PC-3 (cell line): ENCODE results near the gene RHBDD1. TPM values are rescaled to one million over a fixed set of nuclear protein-coding genes. Genes with fewer than 3 reads are reported as not detected.

ENCODE experiments used
- ATAC-seq: fragments of 200-7000 bp; cut with Tn5 transposase; 2 replicates; pipeline ENCODE4 v1.9.1; 2020; ENCODE audit warnings: mild to moderate bottlenecking, moderate library complexity
- BruUV-seq: library from RNA; stranded (reverse); fragments of 400-500 nt; replicated peaks from 2 replicates; lab custom pipeline; 2021; lab: Mats Ljungman, UMichigan
- CTCF ChIA-PET: fragments of 300-600 bp; sonication (Branson Sonifier 250); formaldehyde crosslinking; loops from one replicate; lab custom pipeline; 2022; ENCODE audit warnings: antibody characterized with exemption; lab: Charles Lee
- POLR2A ChIA-PET: fragments of 300-600 bp; sonication (Branson Sonifier 250); formaldehyde crosslinking; loops from one replicate; lab custom pipeline; 2022; ENCODE audit warnings: antibody characterized with exemption; ENCODE audit not compliant: unreplicated experiment; lab: Charles Lee
- DNase-seq: peaks from one replicate; pipeline ENCODE4 v3.0.0-alpha.2; 2015
- H2AFZ ChIP-seq: fragments of 300-600 bp; sonication (generic); 2 replicates; pipeline ENCODE4 v1.6.0; 2016; ENCODE audit warnings: antibody characterized with exemption, low read length
- H3F3A ChIP-seq: fragments of 300-600 bp; sonication (generic); one replicate; pipeline ENCODE4 v1.6.0; 2017; ENCODE audit warnings: antibody characterized with exemption, low read length, control low read depth, mild to moderate bottlenecking; ENCODE audit not compliant: unreplicated experiment
- H3K27ac ChIP-seq: fragments of 300-600 bp; sonication (generic); 2 replicates; pipeline ENCODE4 v1.5.1; 2016; ENCODE audit warnings: mild to moderate bottlenecking, low read length
- H3K27me3 ChIP-seq: fragments of 300-600 bp; sonication (generic); 2 replicates; pipeline ENCODE4 v1.6.1; 2016; ENCODE audit warnings: low read length, mixed read lengths
- H3K36me3 ChIP-seq: fragments of 300-600 bp; sonication (generic); 2 replicates; pipeline ENCODE4 v1.6.1; 2016; ENCODE audit warnings: low read depth, mixed run types, low read length, mixed read lengths
- H3K4me1 ChIP-seq: fragments of 300-600 bp; sonication (generic); 2 replicates; pipeline ENCODE4 v1.5.1; 2016; ENCODE audit warnings: low read length; ENCODE audit not compliant: insufficient read depth
- H3K4me2 ChIP-seq: fragments of 300-600 bp; sonication (generic); 2 replicates; pipeline ENCODE4 v1.6.0; 2016; ENCODE audit warnings: low read length
- H3K4me3 ChIP-seq: fragments of 300-600 bp; sonication (generic); 2 replicates; pipeline ENCODE4 v1.5.1; 2016; ENCODE audit warnings: mild to moderate bottlenecking, low read length, mixed read lengths
- H3K79me2 ChIP-seq: fragments of 300-600 bp; sonication (generic); 2 replicates; pipeline ENCODE4 v1.6.1; 2017; ENCODE audit warnings: low read length, mixed read lengths
- H3K9ac ChIP-seq: fragments of 300-600 bp; sonication (generic); 2 replicates; pipeline ENCODE4 v1.6.0; 2016; ENCODE audit warnings: mild to moderate bottlenecking, low read length
- H3K9me2 ChIP-seq: fragments of 300-600 bp; sonication (generic); replicated peaks from 2 replicates; pipeline ENCODE4 v1.6.1; 2016; ENCODE audit warnings: mixed run types, low read length, mixed read lengths
- H3K9me3 ChIP-seq: fragments of 300-600 bp; sonication (generic); 2 replicates; pipeline ENCODE4 v1.6.1; 2016; ENCODE audit warnings: low read length, mixed read lengths
- H4K20me1 ChIP-seq: fragments of 300-600 bp; sonication (generic); 2 replicates; pipeline ENCODE4 v1.6.1; 2016; ENCODE audit warnings: low read length, mixed read lengths
- CTCF ChIP-seq: fragments of 300-600 bp; sonication (generic); conservative IDR thresholded peaks from 2 replicates; pipeline ENCODE4 v1.5.1; 2017; ENCODE audit warnings: antibody characterized with exemption, low read depth, mild to moderate bottlenecking, low read length
- EZH2 ChIP-seq: fragments of 300-600 bp; sonication (generic); IDR thresholded peaks from one replicate; pipeline ENCODE4 v1.6.1; 2017; ENCODE audit warnings: antibody characterized with exemption, mild to moderate bottlenecking, low read length; ENCODE audit not compliant: unreplicated experiment
- EZH2phosphoT487 ChIP-seq: fragments of 300-600 bp; sonication (generic); IDR thresholded peaks from 2 replicates; pipeline ENCODE4 v1.6.1; 2018; ENCODE audit warnings: mild to moderate bottlenecking, antibody characterized with exemption, low read length, borderline replicate concordance
- intact Hi-C: fragments of 100-400 bp; cut with micrococcal nuclease; formaldehyde crosslinking; loops from 2 replicates; pipeline ENCODE4 v1.9.0; 2023
- total RNA-seq: library from RNA; depleted of rRNA; stranded (reverse); fragments of >200 nt; gene quantifications from 2 replicates; pipeline ENCODE4 v1.2.3, GENCODE V29; 2014

Gene RHBDD1
- total RNA-seq, 1 experiment from 2014 or later, result 9.1 TPM

DNA sequence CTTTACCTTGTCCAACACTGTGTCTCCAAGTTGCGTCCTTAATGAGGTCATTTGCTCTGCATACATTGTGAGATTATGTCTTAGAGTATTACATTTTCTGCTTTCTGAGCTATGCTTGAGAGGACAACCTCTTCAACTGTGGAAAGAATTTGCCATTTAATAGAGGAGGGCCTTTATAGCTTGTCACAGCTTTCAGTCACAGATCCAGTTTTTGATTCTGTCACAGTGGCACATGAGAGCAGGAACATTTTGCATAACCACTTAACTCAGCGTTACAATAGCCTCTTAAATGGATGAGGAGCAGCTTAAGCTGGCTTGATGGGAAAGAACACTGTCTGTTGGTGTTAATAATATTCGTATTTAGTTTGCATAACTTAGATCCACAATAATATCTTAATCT, 63.0 kb downstream of the RHBDD1 start:
- ChIA-PET POLR2A (no interaction called here), CTCF (no interaction called here)
- H2AFZ ChIP-seq, result no peak overlapping the region
- intact Hi-C loops, result no loop called here
- no peaks in the 10 kb centered on the region for H3K9me3 ChIP-seq
- H4K20me1 ChIP-seq, result no peaks in the 10 kb centered on the region
- no peak for TF ChIP-seq EZH2
- TF ChIP-seq CTCF, result no peak
- TF ChIP-seq EZH2phosphoT487, result no peak
- no peaks in the 10 kb centered on the region for H3F3A ChIP-seq
- DNase-seq, result no peak
- no peaks in the 10 kb centered on the region for H3K27me3 ChIP-seq
- no peak for ATAC-seq
- H3K4me3 ChIP-seq, result no peak overlapping the region
- peaks cover 17% of the 10 kb centered on the region for H3K4me1 ChIP-seq
- no peak overlapping the region for H3K9ac ChIP-seq
- no peak overlapping the region for H3K27ac ChIP-seq
- no TSS peak for BruUV-seq
- no peaks in the 10 kb centered on the region for H3K9me2 ChIP-seq
- no peak overlapping the region for H3K4me2 ChIP-seq
- H3K36me3 ChIP-seq, result no peaks in the 10 kb centered on the region
- H3K79me2 ChIP-seq, result no peaks in the 10 kb centered on the region

DNA sequence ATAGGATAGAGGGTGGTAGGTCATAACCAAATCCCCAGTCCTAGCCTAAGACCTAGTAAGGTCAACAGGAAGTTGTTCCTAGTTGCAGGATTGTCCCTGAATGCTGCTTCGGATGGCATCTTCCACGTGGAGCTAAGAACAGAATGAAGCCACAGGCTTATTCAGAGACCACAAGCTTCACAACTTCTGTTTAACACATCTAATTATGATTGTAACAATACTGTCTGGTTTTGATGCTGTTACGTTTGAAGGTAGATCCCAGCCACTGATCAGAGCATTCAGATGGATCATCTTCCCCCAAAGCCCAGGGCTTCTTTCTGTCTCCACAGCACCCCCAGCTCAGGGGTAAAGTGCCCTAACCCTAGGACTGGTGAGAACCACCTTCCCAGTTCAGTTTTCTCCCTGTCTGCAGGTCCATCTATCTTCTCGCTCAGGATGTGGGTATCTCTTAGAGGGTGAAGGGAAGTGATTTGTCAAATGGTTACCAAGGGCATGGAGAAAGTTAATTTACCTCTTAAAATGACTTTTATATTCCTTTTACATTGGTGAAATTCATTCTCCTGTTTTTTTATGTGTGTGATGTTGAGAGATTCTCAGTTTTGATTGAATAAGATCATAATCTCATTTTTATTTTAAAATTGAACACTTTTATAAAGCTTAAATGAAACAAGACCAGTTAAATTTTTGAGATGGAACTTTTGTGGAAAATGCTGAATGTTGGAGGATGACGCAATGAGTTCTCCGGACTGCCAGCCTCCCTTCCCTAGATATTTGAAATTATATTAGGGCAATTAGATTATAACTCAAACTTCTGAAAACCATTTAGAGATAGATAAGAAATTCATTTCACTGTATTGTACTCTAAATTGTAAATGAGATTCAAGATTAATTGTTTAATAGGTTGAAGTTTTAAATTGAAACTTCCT, 66.5 kb downstream of the RHBDD1 start:
- Histone ChIP-seq H3K4me3 (no peak overlapping the region), H3K36me3 (no peaks in the 10 kb centered on the region), H3K4me1 (peaks cover 17% of the 10 kb centered on the region), H2AFZ (no peak overlapping the region), H3K27ac (no peak overlapping the region), H3K9me2 (no peaks in the 10 kb centered on the region), H3F3A (no peaks in the 10 kb centered on the region), H3K9me3 (no peaks in the 10 kb centered on the region), H4K20me1 (no peaks in the 10 kb centered on the region), H3K9ac (no peak overlapping the region), H3K4me2 (no peak overlapping the region), H3K79me2 (no peaks in the 10 kb centered on the region), H3K27me3 (no peaks in the 10 kb centered on the region)
- intact Hi-C loops, result no loop called here
- no TSS peak for BruUV-seq
- ATAC-seq (no peak), DNase-seq (no peak)
- no peak for TF ChIP-seq EZH2phosphoT487
- TF ChIP-seq EZH2, result no peak
- no peak for TF ChIP-seq CTCF
- ChIA-PET CTCF (no interaction called here), POLR2A (no interaction called here)

DNA sequence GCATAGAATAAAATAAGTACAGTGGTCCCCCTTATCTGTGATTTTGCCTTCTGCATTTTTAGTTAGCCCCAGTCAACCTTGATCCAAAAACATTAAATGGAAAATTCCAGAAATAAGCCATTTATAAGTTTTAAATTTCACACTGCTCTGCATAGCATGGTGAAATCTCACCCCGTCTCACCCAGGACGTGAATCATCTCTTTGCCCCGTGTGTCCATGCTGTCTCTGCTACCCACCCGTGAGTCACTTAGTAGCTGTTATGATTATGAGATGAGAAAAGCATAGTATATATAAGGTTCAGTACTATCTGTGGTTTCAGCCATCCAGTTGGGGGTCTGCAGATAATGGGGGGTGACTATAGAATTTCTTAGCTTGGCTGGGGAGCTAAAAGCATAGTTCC, 67.3 kb downstream of the RHBDD1 start:
- peak; percentile 77 for DNase-seq
- Histone ChIP-seq H3K4me2 (peak overlapping the region; percentile 14), H2AFZ (no peak overlapping the region), H3F3A (no peaks in the 10 kb centered on the region), H3K27ac (0 out of 2 replicates have a peak overlapping the region, but pooled peaks have one; percentile 27), H3K27me3 (no peaks in the 10 kb centered on the region), H3K9ac (no peak overlapping the region), H3K4me1 (peaks cover 17% of the 10 kb centered on the region), H3K9me2 (no peaks in the 10 kb centered on the region), H4K20me1 (no peaks in the 10 kb centered on the region), H3K79me2 (no peaks in the 10 kb centered on the region), H3K4me3 (no peak overlapping the region), H3K9me3 (no peaks in the 10 kb centered on the region), H3K36me3 (no peaks in the 10 kb centered on the region)
- intact Hi-C loops, result no loop called here
- ATAC-seq, result peak; percentile 100
- TF ChIP-seq EZH2 (no peak), EZH2phosphoT487 (no peak), CTCF (no peak)
- ChIA-PET CTCF (no interaction called here), POLR2A (no interaction called here)
- no TSS peak for BruUV-seq
